GM12875 (cell line): Measurements from ENCODE around the gene POLD4.

Source experiments
- H3K4me3 ChIP-seq: one replicate; pipeline ENCODE4 v1.5.1; 2011; ENCODE audit warnings: low read depth, low read length, control low read depth
- CTCF ChIP-seq: IDR thresholded peaks from 2 replicates; pipeline ENCODE4 v1.5.1; 2011; ENCODE audit warnings: low read depth, mild to moderate bottlenecking, control low read depth, inconsistent platforms, low read length, moderate library complexity, borderline replicate concordance; ENCODE audit not compliant: insufficient read depth

POLD4 gene

GRCh38 chr11:67367761-67368227 lies 14.4 kb upstream of the POLD4 start:
- no peak overlapping the region for H3K4me3 ChIP-seq

GRCh38 chr11:67366961-67367760 lies 13.8 kb upstream of the POLD4 start:
- no peak for TF ChIP-seq CTCF

More at GRCh38 chr11:67367761-67368227, 14.4 kb upstream of the POLD4 start:
- TF ChIP-seq CTCF = no peak

GRCh38 chr11:67366546-67366945 lies 13.2 kb upstream of the POLD4 start:
- TF ChIP-seq CTCF = no peak
- no peak overlapping the region for H3K4me3 ChIP-seq

More at GRCh38 chr11:67366961-67367760, 13.8 kb upstream of the POLD4 start:
- no peak overlapping the region for H3K4me3 ChIP-seq

GRCh38 chr11:67365736-67366444 lies 12.5 kb upstream of the POLD4 start:
- no peak for TF ChIP-seq CTCF
- H3K4me3 ChIP-seq = no peak overlapping the region

GRCh38 chr11:67364783-67365722 lies 11.7 kb upstream of the POLD4 start:
- no peak overlapping the region for H3K4me3 ChIP-seq
- no peak for TF ChIP-seq CTCF

GRCh38 chr11:67364169-67364568 lies 10.8 kb upstream of the POLD4 start:
- H3K4me3 ChIP-seq = no peak overlapping the region
- TF ChIP-seq CTCF = no peak
